Measurements from ENCODE around the gene CNGB1.
"Not testable (repeated sequence)": the region's sequence is repeated elsewhere in the genome, so short reads cannot be mapped to it uniquely, and the experiment has no call there.

Gene CNGB1
- 0 to 0.09 (median 0) reads per million in 4 experiments for total RNA-seq

DNA sequence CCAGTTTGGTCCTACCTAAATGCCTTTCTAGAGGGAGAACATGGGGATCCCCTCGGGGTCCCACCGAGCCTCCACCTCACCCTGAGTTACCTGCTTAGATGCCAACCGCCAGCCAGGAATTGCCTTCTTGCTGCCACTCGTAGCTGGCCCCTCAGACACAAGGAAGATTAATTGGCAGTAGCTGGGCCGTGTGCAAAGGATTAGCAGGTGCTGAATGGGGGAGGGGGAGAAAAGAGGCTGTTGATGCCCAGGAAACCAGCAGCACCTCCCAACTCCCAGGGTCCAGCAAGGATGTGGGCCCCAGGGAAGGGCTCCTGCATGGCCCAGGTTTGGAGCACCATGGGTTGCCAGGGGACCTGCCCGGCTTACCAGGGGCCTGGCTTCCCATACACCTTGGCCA, at the start of gene CNGB1:
Gene CNGB1 (minus strand): TSS at position 159 of the 400 bp plus-strand sequence. CDS start 3,842 bp downstream, outside the sequence.
- no peak for DNase-seq

DNA sequence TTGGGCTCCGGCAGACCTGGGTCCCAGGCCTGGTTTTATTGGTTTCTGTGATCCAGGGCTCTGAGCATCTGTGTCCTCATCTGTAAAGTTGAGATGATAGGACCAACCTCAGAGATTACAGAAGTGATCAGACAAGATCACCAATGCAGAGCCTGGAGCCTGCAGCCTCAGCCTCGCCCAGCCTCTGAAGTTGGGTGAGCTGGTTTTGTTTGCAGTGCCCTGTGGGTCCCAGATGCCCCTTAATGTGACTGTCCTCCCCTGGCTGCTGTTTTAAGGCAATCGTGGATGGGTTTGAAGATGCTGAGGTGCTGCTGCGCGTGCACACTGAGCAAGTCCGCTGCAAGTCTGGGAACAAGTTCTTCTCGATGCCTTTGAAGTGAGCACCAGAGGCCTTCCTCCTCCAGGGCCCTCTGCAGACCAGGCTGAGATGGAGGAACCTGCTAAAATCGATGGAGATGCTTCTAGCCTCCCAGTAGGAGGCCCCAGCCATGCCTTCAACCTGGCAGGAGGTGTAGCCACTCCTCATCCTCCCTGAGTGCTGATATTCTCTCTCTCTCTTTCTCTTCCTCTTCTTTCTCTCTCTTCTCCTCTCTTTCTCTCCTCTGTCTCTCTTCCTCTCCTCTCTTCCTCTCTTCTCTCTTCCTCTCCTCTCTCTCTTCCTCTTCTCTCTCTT, 49.1 kb upstream of the CNGB1 start:
- DNase-seq: no peak

DNA sequence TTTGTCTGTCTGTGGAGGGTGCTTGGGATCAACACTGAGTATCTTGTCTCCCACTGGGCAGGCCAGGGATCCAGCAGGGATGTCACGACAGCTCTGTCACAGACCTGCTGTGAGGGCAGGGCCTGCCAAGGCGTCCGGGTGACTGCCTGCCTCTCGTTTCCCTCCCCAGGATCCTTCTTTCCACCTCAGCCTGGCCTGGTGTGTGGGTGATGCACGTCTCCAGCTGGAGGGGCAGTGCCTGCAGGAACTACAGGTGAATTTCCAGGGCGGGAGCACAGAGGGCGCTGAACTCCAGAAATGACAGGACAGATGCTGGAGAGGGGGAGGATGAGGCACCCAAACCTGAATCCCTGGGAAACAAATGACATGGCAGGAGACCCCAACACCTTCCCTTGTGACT, 47.9 kb upstream of the CNGB1 start:
- DNase-seq: no peak

DNA sequence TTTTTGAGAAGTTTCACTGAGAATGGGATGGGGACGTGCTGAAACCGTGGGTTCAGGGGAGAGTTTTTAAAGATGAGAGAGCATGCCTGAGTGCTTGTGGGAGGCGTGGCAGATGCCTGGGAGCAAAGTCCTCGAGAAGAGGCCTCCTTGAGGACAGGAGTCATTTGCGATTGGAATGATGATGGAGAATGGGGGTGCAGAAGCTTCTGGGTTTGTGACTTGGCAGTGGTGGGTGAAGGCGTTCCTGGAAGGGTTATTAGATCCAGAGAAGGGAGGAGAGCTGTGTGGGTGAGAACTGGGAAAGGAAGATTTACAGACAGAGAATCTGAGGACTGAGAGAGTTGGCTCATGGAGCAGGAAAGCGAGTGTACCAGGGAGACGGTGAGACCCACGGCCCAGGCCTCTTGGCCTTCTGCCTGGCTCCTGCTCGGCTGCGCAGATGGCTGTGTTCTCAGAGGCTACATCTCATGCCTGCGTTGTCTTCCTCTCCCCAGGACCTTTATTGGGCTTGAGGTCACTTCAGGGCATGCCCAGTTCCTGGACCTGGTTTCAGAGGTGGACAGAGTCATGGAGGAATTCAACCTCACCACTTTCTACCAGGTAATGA, 46.0 kb upstream of the CNGB1 start:
- no peak for DNase-seq

DNA sequence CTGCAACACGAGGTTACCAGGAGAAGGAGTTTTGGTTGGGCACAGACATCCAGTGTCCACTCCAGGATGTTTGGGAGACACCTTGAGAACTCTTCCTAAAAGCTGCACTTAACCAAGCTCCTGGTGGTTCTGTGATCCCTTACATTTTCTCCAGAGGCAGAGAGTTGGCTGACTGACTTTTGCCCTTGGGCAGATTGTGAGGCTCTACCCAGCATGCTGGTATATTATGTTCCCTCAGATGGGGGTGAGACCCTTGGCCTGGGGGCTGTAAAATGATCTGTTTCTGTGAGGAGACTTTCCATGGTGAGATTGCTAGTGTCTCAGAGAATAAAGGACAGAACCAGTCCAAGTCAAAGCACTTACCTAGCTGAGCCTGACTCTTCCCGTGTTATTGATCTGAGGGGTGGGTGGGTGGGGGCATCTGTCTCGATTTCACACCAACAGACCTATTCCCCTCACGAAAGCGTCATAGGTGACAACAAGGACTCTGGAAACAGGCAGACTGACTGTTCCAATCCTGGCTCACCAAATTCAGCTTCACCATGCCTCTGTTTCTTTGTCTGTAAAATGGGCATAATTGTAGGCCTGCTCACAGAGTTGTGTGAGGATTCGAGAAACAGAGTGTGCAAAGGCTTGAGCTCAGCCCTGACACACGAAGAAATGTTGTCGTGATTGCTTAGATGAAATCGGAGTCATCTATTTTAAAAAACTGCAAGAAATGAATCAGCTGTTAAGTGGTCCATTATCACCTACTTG, 42.5 kb upstream of the CNGB1 start:
- no peak for DNase-seq

DNA sequence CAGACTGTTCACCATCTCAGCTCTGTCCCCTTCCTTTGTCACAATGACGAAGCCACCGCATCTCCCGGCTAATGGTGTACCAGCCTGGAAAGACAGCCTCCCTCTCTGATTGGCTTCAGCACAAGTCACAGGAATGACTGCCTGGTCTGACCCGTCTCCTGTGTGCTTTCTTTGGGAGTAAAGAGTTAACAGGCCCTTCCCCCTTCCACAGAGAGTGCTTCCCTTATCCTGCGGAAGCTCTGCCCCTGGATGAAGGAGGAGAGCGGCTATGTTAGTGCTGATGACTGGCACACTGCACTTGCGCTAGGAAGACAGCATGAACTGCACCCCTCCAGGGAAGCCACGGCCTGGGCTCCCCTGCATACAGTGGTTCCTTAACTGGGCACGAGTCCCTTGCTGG, 41.6 kb upstream of the CNGB1 start:
- no peak for DNase-seq

DNA sequence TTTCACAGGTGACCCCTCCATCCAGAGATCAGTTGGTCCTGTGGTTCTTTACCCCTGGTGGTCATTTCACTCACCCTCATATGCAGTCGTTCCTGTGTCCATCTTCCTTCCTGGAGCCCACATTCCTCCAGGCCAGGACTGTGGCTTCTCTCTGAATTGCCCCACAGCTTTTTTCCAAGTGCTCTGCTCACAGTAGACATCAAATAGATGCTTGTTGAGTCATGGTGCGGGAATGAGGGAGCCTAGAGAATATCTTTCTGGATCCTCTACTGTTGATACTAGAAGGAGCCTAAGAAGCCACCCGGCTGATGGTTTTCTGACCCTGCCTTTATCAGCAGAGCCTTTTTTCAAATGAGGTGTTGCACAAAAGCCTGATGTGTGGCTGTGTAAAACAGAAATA, 40.7 kb upstream of the CNGB1 start:
- no peak for DNase-seq

DNA sequence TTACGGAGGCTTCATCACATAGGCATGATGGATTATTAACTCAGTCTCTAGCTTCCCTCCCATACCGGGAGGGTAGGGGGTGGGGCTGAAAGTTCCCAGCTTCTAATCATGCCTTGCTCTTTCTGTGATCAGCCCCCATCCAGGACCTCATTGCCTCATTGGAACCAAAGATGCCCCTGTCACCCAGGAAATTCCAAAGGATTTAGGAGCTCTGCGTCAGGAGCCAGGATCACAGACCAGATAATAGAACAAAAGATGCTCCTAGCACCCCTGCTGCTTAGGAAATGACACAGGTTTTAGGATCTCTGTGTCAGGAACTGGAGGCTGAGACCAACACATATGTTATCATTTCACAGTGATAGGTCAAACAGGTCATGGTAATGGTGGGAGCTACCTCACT, 40.0 kb upstream of the CNGB1 start:
- DNase-seq: no peak

DNA sequence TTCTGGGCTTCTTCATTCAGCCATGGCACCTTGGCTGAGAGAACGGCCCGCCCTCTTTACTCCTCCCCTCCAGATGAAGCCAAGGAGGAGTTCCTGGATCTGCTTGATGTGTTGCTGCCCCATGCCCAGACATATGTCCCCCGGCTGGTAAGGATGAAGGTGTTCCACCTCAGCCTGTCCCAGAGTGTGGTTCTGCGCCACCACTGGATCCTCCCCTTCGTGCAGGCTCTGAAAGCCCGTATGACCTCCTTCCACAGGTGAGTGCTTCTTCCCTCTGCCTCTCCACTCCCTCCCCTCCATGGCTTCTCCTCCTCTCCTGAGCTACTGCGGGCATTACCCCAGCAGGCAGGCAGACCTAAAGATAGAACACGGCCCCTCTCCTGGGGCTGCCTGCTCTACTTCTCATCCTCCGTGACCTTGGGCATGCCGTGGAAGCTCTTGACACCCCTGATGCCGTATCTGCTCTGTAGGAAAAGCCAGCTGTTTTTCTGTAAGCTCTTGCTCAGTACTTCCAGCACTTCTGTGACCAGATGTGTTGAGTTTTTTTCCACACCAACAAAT, 39.0 kb upstream of the CNGB1 start:
- DNase-seq: no peak

DNA sequence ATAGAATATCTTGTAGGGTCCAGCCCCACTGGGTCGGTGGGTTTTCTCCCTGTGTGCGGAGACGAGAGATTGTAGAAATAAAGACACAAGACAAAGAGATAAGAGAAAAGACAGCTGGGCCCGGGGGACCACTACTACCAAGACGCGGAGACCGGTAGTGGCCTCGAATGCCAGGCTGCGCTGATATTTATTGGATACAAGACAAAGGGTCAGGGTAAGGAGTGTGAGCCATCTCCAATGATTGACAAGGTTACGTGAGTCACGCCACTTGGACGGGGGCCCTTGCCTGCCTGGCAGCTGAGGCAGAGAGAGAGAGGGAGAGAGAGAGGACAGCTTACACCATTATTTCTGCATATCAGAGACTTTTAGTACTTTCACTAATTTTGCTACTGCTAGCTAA, 33.8 kb upstream of the CNGB1 start:
- DNase-seq: not testable (repeated sequence)

DNA sequence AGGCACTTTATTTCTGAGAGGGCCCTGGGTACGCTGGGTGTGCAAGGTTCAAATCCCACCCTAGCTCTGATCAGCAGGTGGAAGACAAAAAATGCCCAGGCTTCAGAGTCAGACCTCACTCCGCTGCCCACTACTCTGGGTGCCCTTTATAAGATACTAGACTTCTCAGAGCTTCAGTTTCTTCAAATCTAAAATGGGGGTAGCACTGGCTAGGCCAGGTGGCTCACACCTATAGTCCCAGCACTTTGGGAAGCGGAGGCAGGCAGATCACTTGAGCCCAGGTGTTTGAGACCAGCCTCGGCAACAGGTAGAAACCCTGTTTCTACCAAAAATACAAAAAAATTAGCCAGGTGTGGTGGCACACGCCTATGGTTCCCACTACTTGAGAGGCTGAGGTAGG, 32.0 kb upstream of the CNGB1 start:
- no peak for DNase-seq

DNA sequence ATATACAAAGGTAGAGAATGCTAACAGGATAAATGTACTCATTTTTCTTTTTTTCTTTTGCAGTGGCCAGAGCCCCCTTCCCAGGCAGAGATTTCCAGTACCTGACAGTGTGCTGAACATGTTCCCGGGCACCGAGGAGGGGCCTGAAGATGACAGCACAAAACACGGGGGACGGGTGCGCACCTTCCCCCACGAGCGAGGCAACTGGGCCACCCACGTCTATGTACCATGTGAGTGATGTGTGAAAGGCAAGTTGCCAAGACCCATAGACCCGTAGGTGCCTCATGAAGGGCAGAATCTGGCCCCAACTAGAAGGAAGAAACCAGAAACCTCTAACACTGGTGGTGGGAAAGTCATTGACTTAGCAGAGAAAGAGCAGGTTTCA, 31.5 kb upstream of the CNGB1 start:
- no peak for DNase-seq

DNA sequence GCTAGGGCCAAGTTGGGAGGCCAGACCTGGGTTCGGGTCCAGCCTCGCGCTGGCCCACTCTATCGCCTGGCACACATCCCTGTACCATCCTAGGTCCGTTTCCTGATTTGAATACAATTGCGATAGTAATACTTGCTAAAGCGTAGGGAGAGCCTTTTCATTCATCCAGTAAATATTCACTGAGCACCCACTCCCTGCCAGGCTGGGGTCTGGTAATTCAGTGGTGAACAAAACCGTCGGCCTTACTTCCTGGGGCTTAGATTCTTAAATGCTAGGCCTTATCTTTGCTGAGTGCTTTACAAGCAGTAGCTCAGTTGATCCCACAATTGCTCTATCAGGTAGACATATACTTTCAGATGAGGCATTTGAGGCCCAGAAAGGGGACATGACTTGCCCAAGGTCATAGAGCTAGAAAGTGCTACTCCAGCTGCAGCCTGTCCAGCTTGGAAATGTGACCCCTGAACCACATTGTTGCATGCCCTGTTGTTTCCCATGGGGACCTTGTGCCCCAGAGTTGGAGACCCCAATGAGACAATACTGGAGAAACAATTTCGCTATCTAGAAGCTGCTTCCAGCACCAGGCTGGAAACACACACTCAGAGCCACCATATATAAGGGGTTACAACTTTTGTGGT, 31.0 kb upstream of the CNGB1 start:
- DNase-seq: no peak

DNA sequence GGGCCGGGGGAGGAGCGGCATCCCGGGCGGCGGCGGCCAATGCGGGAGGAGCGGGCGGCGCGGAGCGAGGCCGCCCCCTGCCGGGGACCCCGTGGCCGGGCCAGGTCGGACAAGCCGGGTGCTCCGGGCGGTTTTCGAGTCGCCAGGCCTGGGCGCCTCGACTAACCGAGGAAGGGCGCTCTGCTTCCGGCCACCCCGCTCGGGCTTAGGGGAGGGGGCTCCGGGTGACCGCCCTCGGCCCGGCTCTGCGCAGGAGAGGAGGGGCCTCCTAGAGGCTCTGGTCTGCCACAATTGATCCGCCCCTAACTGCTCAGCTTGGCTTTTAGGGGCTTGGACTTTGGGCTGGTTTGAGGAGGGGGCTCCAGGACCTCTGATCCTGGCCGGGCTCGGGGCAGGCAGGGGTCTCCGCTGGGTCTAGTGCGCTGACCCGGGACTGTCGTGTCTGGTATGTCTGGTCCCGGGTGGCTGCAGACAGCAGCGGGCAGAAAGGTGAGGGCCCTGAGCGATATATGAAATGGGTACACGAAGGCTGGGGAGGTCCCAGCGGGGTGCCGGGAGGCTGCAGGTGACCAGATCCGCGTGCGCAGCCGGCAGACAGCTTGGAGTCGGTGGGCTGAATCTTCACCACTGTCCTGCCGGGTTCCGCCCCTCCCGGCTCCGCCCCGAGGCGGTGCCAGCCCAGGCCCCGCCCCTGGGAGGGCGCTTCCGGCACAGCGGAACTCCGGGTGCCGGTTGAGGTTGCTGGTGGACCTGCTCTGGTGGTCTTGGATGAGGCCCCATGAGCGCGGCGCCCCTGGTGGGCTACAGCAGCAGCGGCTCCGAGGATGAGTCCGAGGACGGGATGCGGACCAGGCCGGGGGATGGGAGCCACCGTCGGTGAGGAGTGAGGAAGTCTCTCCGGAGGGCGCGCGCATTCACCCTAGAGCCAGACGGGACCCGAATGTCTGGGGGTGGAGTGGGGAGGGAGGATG, 30.1 kb upstream of the CNGB1 start, which contains the start of gene USB1:
Gene USB1 (plus strand): TSS at position 702 of the 971 bp plus-strand sequence. CDS start 77 bp downstream, at position 779.
- peak; percentile 79 for DNase-seq

DNA sequence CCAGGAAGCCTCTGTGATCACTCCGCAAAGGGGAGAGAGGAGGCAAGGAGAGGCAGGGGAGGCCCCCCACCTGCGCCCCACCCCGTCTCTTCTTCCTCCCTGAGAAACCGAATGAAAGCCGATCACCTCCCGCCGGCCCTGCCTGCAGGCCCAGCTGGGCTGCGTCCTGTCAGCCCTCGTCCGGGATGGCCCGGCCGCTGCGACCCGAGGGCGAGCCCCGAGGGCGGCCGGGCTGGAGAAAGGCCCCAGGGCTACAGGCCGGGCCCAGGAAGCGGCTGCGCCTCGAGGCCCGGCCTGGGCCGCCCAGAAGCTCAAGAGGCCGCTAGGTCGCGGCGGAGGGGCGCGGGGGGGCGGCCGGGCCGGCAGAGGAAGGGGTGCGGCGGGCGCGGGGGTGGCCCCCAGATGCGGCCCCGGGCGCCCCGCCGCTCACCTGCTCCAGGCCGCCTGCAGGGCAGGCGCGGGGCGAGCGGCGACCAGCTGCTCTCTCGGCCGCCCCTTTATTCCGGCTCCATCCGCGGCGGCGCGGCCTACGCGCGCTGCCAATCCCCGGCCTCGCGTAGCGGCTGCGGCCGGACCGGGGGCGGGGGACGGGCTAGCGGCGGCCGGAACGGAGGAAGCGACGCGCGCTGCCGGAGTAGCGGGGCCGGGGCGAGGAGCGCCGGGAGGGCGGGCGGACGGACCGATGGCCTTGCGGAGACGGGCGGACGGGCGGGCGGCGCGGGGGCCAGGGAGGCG, 29.2 kb upstream of the CNGB1 start, which contains the start of gene ZNF319:
Gene ZNF319 (minus strand): TSS at position 702 of the 735 bp plus-strand sequence. CDS start 2,407 bp downstream, outside the sequence.
- DNase-seq: no peak

DNA sequence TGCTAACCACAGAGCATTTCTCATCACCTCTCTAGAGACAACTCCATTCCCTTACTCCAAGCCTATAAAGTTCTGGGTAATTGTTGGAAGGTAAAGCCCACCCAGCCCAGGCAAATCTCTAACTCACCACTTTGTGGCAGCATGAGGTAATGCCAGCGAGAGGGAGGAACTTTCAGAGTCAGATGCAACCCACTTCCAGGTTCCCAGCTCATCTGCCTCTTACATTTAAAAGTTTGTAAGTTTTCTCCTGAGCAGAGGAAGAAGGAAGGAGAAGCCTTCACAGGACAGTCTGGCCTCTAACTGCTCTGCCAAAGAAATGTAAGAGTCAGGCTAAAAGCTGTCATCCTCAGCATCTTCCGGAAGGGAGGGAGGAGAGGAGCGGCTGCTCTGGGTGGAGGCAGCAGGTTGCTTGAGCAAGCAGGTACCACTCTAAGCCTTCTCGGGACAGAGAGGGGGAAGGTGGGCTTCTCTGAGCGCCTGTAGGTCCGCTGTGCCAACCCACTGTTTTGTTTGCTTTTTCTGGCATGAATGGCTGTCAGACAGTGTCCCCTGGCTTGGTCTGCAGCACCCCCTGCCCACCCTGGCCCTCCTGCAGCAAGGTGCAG, 28.5 kb upstream of the CNGB1 start:
- DNase-seq: no peak

DNA sequence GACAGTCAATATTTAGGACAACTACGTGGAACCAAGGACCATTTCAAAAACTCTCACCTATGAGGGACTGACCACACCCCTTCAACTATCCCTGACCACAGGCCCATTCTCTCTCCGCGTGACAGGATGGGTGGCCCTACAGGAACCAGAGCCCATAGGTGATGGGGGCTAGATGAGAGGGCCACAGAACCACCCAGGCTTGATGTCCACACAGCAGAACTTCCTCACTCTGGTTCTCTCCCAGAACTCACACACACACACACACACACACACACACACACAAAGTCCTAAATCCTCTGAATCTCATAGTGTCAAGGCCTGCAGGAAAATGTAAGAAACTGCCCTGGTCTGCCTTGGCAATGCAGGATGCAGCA, 28.1 kb upstream of the CNGB1 start:
- DNase-seq: no peak

DNA sequence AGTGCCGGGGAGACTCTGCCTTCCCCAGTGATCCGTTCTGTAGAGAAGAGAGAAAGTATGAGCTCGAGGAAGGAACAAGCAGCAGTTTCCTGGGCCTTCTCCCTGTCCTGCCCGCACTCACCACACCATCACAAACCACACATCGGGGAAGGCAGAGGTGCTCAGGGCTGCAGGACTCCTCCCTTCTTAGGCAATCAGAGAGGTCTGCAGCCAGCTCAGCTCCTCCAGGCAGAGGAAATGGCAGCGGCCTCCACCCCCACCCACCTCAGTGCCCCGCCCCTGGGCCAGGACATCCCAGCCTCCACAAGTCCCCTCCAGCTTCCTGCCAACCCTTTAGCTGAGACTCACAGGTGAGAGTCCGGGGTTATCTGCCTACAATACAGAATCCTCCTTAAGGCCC, 27.6 kb upstream of the CNGB1 start:
- peak; percentile 26 for DNase-seq

DNA sequence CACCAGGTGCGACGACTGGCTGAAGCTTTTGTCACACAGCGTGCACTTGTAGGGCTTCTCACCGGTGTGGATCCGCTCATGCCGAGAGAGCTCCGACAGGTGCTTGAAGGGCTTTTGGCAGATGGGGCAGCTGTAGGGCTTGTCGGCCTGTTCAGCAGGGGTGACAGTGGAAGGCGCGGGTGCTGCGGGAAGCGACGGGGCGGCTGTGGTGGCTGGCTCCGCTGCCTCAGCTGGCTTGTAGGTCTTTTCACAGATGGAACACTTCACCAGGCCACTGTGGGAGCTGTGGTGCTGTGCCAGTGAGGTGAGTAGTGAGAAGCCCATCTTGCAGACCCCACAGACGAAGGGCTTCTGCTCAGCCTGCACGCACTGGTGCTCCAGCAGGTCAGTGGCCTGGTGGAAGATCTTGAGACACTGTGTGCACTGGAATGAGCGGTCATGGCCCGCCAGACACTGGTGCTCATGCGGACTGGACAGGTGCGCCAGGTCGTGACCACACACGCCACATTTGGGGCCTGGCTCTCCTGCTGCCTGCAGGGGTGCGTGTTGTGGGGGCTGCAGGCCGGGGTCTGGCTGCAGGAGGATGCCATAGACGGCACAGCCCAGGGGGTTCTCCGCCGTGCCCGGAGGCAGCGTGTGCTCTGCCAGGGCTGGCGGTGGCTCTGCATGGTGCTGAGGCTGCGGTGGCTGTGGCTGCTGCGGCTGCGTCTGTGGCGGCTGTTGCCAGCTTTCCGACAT, 26.8 kb upstream of the CNGB1 start:
- no peak for DNase-seq

DNA sequence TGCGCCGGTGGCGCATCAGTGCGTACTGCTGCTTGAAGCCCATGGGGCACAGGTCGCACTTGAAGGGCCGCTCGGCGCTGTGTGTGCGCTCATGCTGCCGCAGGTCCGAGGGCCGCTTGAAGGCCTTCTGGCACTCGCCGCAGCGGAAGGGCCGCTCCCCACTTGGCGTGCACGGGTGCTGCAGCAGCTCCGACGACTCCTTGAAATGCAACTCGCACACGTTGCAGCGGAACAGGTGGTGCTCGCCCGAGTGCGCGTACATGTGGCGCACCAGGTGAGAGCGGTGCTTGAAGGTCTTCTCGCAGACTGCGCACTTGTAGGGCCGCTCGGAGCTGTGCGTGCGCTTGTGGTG, 26.2 kb upstream of the CNGB1 start:
- no peak for DNase-seq
